LNCaP clone FGC (cell line): ENCODE data around the gene BABAM2.

ENCODE experiments used
- DNase-seq: peaks from one replicate; pipeline ENCODE4 v3.0.0-alpha.2; 2011; ENCODE audit warnings: low read depth
- H3K4me3 ChIP-seq: 2 replicates; pipeline ENCODE4 v1.5.1; 2011; ENCODE audit warnings: mild to moderate bottlenecking, low read depth, low read length, control low read depth
- TF ChIP-seq, protein P1 (sequence below): IDR thresholded peaks from 2 replicates; pipeline ENCODE4 v1.5.1; 2012; ENCODE audit warnings: mild to moderate bottlenecking; ENCODE audit not compliant: control insufficient read depth, insufficient read depth; ENCODE audit errors: extremely low read depth

BABAM2 gene

DNA sequence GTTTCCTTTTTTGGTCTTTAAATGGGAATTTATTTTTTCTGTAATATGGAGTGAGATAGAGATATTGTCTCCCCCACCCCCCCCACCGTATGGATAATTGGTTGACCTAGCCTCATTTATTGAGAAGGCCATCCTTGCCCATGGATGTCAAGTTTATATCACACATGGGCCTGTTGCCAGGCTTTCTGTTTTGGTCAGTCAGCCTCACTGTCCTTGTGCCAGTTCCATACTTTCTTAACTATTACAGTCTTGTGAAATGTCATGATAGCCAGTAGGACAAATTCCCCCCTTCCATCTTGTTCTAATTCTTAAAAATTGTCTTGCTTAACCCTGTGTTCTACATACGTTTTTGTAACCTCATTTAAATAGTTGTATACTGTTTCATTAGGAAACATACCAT is 12.5 kb downstream of the BABAM2 start:
- TF ChIP-seq, protein P1, sequence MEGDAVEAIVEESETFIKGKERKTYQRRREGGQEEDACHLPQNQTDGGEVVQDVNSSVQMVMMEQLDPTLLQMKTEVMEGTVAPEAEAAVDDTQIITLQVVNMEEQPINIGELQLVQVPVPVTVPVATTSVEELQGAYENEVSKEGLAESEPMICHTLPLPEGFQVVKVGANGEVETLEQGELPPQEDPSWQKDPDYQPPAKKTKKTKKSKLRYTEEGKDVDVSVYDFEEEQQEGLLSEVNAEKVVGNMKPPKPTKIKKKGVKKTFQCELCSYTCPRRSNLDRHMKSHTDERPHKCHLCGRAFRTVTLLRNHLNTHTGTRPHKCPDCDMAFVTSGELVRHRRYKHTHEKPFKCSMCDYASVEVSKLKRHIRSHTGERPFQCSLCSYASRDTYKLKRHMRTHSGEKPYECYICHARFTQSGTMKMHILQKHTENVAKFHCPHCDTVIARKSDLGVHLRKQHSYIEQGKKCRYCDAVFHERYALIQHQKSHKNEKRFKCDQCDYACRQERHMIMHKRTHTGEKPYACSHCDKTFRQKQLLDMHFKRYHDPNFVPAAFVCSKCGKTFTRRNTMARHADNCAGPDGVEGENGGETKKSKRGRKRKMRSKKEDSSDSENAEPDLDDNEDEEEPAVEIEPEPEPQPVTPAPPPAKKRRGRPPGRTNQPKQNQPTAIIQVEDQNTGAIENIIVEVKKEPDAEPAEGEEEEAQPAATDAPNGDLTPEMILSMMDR = no peak
- H3K4me3 ChIP-seq = no peak overlapping the region
- no peak for DNase-seq

GRCh38 chr2:27903649-27904404 is 13.3 kb downstream of the BABAM2 start:
- TF ChIP-seq, protein P1 = no peak
- H3K4me3 ChIP-seq = no peak overlapping the region
- DNase-seq = no peak

DNA sequence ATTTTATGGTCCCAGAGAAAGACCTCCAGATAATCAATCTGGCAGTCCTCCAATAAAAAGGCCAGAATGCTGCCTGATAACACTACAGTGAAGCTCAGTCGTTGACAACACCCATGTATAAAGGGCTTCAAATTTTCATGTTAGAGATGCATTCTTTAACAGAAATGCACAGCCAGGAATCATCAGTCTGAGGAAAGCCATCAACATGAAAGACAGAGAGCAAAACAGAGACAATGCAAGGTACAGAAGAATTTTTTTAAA is 13.8 kb downstream of the BABAM2 start:
- DNase-seq = no peak
- TF ChIP-seq, protein P1 = no peak
- H3K4me3 ChIP-seq = no peak overlapping the region

DNA sequence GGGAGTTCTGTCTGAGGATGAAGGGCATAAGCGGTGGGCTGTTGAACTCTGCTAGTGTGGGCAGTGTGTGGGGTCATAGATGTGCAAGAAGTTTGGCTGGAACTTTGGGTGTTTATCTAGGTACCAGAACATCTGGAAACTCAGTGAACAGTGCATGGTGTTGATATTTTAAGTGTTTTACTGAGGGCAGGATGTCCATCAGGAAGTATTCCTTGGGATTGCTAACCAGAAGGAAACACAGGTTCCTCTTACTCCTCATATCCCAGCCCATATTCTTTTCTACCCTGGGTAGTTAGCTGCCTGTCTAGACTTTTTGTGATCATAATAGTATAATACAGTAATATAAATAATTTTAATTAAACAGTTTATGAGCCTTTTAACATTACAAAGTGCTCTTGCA is 15.5 kb downstream of the BABAM2 start:
- DNase-seq = no peak
- TF ChIP-seq, protein P1 = no peak
- no peak overlapping the region for H3K4me3 ChIP-seq

DNA sequence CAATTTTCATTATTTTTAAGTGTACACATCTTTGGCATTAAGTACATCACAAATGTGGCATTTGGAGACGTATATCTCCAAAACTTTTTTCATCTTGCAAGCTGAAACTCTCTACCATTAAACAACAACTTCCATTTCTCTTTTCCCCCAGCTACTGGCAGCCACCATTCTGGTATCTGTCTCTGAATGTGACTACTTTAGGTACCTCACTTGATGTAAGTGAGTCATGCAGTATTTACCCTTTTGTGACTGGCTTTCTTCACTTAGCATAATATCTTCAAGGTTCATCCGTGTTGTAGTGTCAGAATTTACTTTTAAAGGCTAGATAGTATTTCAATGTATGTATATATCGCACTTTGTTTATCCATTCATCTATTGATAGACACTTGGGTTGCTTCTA is 17.0 kb downstream of the BABAM2 start:
- TF ChIP-seq, protein P1 = no peak
- no peak overlapping the region for H3K4me3 ChIP-seq
- no peak for DNase-seq

DNA sequence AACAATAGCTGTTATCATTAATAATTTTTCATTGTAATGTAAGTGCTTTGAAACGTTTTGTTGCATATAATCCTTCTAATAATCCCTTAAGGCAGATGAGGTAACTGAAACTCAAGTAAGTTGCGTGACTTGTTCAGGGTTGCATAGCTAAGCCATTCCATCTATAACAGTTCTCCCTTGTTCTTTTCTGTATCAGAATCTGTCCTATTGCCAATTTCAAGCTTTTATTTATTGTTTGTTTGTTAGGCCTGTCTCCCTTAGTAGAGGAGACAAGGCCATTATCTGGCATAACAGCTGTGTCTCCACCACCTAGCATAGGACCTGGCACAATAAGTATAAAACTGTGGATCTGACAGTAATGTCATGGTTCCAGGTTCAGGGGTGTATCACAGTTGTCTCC is 19.4 kb downstream of the BABAM2 start:
- no peak overlapping the region for H3K4me3 ChIP-seq
- TF ChIP-seq, protein P1 = no peak
- DNase-seq = no peak
